CD4-positive, alpha-beta T cell treated with Interleukin-6 for 4 hours (primary cell): ENCODE data around the gene PAQR7.
"Not testable (repeated sequence)": the region's sequence is repeated elsewhere in the genome, so short reads cannot be mapped to it uniquely, and the experiment has no call there.

ENCODE experiments used
- DNase-seq: peaks from one replicate; pipeline ENCODE4 v3.0.0-alpha.2; 2020; ENCODE audit warnings: mixed read lengths

PAQR7 gene

GRCh38 chr1:25844536-25845337 lies 30.8 kb downstream of the PAQR7 start:
- no peak for DNase-seq

DNA sequence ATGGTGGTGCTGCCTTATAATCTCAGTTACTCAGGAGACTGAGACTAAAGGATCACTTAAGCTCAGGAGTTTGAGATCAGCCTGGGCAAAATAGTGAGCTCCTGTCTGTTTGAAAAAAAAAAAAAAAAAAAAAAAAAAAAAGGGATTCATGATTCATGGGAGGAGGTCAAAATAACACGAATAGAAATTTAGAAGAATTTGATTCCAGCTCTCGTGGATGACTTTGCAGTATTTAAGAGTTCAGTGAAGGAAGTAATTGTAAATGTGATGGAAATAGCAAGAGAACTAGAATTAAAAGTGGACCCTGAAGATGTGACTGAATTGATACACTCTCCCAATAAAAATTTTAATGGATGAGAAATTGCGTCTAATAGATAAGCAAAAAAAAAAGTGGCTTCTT lies 32.0 kb downstream of the PAQR7 start:
- DNase-seq = no peak

DNA sequence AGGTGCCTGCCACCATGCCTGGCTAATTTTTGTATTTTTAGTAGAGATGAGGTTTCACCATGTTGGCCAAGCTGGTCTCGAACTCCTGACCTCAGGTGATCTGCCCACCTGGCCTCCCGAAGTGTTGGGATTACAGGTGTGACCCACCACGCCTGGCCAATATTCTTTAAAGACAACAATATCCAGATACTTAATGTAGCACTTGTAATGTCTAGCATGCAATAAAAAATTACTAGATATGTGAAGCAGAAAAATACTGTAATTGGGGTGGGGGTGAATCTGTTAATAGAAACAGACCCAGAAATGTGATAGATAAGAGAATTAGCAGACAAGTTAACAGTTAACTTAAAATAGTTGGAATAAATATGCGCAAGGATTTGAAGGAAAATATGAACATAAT lies 35.7 kb downstream of the PAQR7 start:
- not testable (repeated sequence) for DNase-seq

- no peak for DNase-seq
Observed at GRCh38 chr1:25837262-25837875, 38.1 kb downstream of the PAQR7 start.

- DNase-seq = no peak
Observed at GRCh38 chr1:25836695-25837094, 38.8 kb downstream of the PAQR7 start.

DNA sequence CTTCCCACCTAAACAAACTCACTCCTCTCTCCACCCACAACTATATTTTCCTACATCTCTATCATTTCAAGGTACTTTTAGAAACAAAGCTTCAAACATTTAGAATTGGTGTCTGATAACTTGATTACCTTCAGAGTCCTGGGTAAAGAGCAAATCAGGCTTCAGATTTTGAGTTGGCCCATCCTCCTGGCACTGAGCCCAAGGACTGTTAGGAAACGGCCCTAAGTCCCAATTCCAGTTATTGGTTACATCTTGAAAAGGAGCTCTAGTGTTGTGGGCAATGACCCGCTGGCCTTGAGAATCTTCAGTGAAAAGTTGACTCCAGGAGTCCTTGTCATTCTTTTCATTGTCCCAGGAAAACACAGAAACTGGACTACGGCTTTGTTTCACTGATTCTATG lies 40.6 kb downstream of the PAQR7 start:
- DNase-seq = no peak

DNA sequence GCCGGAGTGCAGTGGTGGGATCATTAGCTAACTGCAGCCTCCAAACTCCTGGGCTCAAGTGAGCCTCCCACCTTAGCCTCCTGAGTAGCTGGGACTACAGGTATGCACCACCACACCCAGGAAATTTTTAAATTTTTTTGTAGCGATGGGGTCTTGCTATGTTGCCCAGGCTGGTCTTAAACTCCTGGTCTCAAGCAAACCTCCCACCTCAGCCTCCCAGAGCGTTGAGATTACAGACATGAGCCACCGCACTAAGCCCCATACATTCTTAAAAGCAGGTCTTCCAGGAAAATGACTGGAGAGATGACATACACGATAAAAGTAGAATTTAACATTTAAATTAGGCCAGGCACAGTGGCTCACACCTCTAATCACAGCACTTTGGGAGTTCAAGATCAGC lies 42.4 kb downstream of the PAQR7 start:
- DNase-seq = no peak

GRCh38 chr1:25832336-25833037 lies 43.0 kb downstream of the PAQR7 start:
- DNase-seq = no peak

DNA sequence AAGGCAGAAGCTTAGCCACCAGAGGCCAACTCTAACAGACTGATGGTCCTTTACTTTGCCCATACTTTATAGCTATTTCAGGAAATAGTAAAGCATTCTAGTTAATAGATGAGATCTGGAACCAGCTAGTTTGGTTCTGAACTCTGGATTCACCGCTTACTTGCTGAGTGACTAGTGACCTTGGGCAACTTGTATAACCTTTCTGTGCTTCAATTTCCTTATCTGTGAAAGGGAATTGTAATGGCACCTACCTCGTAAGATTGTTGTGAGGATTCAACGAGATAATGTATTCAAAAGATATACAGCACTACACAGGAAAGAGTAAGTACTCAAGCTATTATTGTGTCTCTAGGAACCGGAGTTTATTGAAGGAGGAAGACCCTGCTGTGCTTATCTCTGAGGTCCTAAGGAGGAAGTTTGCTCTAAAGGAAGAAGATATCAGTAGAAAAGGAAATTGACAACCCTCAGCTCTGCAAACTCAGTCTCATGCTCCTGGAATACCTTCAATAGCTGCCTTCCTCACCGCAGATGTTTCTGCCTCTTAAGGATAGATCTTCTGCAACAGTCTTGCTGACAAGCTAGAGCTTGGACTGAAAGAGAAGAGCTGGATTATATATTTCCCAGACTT lies 43.8 kb downstream of the PAQR7 start:
- DNase-seq = no peak

- DNase-seq = no peak
Observed at GRCh38 chr1:25829046-25829445, 46.5 kb downstream of the PAQR7 start.

DNA sequence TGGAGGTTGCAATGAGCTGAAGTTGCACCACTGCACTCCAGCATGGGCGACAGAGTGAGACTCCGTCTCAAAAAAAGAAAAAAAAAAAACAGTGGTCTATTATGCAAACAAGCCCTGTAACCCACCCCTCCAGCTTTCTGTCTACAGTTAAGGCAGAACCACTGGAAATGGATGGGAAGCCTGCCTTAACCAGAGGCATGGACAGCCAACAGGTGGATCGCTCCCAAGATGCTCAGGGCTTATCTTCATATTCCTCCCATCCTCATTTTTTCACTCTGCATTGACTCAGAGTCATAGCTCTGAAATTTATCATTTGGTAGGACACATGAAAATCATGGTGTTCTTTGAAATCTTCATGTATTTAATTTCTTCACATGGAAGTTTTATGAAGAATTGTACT lies 47.0 kb downstream of the PAQR7 start:
- no peak for DNase-seq

- DNase-seq = no peak
Observed at GRCh38 chr1:25826571-25826970, 48.9 kb downstream of the PAQR7 start.

- DNase-seq = no peak
Observed at GRCh38 chr1:25825605-25826004, 49.9 kb downstream of the PAQR7 start.

DNA sequence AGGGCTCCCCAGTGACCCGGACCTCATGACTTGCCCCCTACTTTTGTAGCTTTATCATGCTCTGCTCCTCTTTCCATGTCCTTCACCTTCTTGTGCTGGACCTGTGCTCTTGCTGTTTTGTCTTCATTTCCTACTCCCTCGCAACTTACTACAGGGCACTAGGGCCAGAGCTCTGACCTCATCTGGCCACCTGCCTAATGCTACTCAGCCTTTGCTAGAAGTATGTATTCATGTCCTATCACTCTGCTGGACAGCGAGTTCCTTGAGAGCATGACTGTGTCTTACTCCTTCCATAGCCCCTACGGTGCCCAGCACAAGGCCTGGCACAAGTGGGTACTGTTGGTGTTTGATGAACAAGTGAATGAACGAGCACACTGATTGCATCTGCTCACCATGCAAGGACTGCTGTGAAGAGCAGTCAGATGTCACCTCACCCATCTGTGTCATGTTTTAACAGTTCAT lies 53.8 kb downstream of the PAQR7 start:
- no peak for DNase-seq

- DNase-seq = no peak
Observed at GRCh38 chr1:25821112-25821476, 54.4 kb downstream of the PAQR7 start.

- peak; percentile 74 for DNase-seq
Observed at GRCh38 chr1:25820247-25821111, 55.0 kb downstream of the PAQR7 start.

GRCh38 chr1:25819491-25820246 lies 55.8 kb downstream of the PAQR7 start, which contains the start of gene MTFR1L:
Gene MTFR1L, plus strand, starts transcription at chr1:25819954. Its CDS starts 3,151 bp downstream, at chr1:25823105.
- DNase-seq = peak; percentile 96

DNA sequence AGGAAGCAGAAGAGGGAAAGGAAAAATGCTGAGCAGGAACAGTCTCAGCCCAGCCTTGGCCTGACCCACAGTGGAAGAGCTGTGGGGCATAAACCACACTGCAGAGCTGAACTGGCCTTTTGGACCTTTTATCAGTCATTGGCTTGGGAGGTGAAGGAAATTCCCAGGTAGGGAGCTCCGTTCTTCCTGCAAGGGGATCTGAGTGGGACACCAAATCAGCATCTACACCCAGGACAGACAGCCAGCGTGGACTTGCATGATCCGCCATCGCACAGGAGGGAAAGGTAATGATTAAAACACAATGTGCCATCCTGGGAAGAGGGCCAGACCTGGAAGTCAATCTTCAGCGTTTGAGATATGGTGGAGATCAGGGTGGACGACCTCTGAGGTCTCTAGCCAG lies 56.9 kb downstream of the PAQR7 start:
- DNase-seq = no peak

GRCh38 chr1:25817840-25818501 lies 57.5 kb downstream of the PAQR7 start:
- DNase-seq = no peak

DNA sequence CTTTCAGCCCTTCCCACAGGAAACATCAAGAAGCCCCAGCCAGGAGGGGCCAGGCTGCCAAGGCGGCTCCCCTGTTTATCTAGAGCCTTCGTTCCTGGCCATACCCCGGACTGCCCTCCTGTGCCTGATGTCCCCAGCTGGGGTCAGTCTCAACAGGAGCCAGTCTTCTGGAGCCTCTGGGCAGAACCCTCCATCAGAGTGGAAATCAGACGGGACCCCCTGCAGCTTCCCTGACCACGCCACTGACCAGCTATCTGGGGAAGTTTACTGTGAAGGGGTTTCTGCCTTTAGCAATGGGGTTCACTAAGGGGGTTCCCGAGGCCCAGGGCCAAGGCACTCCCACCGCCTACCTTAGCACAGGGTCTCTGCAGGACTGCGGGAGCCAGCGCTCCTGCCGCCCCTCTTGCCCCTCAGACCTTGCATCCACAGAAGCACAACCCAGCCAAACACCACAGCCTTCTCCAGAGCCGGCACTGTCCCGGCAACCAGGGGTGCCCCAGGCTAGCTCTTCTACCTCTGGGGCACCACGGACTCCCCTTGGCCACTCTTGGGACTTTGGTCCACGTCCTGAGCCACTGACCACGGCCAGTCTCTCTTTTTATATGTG lies 59.3 kb downstream of the PAQR7 start:
- no peak for DNase-seq
